HepG2 (cell line): ENCODE measurements around the gene NCS1. TPM values are rescaled to one million over a fixed set of nuclear protein-coding genes. Genes with fewer than 3 reads are reported as not detected.

Source experiments
- ATAC-seq: fragments of 200-7000 bp; cut with Tn5 transposase; 3 replicates; pipeline ENCODE4 v1.9.1; 2020; ENCODE audit warnings: mild to moderate bottlenecking, moderate library complexity
- BruUV-seq: library from RNA; stranded (reverse); fragments of 400-500 nt; replicated peaks from 2 replicates; lab custom pipeline; 2021; lab: Mats Ljungman, UMichigan
- CTCF ChIA-PET: fragments of 300-600 bp; formaldehyde crosslinking; extraction: SDS; loops from one replicate; lab custom pipeline; 2021; ENCODE audit warnings: low total read pairs, inconsistent platforms, low intra/inter-chr PET ratio; lab: Yijun Ruan, JAX
- POLR2A ChIA-PET: fragments of 350-600 bp; sonication (Branson Sonifier 250); formaldehyde crosslinking; loops from one replicate; lab custom pipeline; 2020; ENCODE audit warnings: antibody characterized with exemption, inconsistent platforms; lab: Yijun Ruan, JAX
- DNase-seq: peaks from one replicate; pipeline ENCODE4 v3.0.0-alpha.2; 2015; ENCODE audit warnings: low spot score
- FAIRE-seq: peaks from 3 replicates; lab custom pipeline; 2011; peaks lifted over from hg19 to GRCh38; lab: Jason Lieb, UNC
- H2AFZ ChIP-seq: one replicate; pipeline ENCODE4 v1.6.1; 2011; ENCODE audit warnings: low read length, inconsistent platforms
- H3K27ac ChIP-seq: fragments of 300-600 bp; 3 replicates; pipeline ENCODE4 v1.8.0; 2011; ENCODE audit warnings: mixed run types, mild to moderate bottlenecking, mixed read lengths, low read length, inconsistent platforms; ENCODE audit not compliant: insufficient read depth; ENCODE audit errors: extremely low read length
- H3K27me3 ChIP-seq, 2 experiments: fragments of 200-600 bp in 1 of 2; 2 replicates in 1 of 2; 3 replicates in 1 of 2; pipeline versions ENCODE4 v1.6.0 to v1.8.0; 2011; ENCODE audit warnings: low read length in 2 of 2, mild to moderate bottlenecking in 2 of 2, moderate library complexity in 2 of 2, inconsistent platforms in 1 of 2; ENCODE audit not compliant: insufficient read depth in 2 of 2, control insufficient read depth in 1 of 2
- H3K36me3 ChIP-seq, 2 experiments: fragments of 200-600 bp in 1 of 2; replicated peaks in 1 of 2; 2 replicates in 1 of 2; 3 replicates in 1 of 2; pipeline versions ENCODE4 v1.5.1 to v1.8.0; 2011; ENCODE audit warnings: low read length in 2 of 2, inconsistent platforms in 1 of 2; ENCODE audit not compliant: insufficient read depth in 2 of 2, control insufficient read depth in 1 of 2
- H3K4me1 ChIP-seq: 2 replicates; pipeline ENCODE4 v1.5.1; 2012; ENCODE audit warnings: low read length, inconsistent platforms; ENCODE audit not compliant: insufficient read depth
- H3K4me2 ChIP-seq: 2 replicates; pipeline ENCODE4 v1.6.0; 2011; ENCODE audit warnings: low read depth, low read length, inconsistent platforms
- H3K4me3 ChIP-seq, 3 experiments: fragments of 200-600 bp in 1 of 3; sonication (generic), shearing (Covaris generic) in 1 of 3; replicated peaks in 1 of 3; 2 replicates each; pipeline ENCODE4 v1.5.1; 2011 to 2016; ENCODE audit warnings: low read length in 3 of 3, inconsistent platforms in 2 of 3, low read depth in 2 of 3, mild to moderate bottlenecking in 2 of 3, control low read depth in 1 of 3, mixed read lengths in 1 of 3; ENCODE audit not compliant: insufficient read depth in 1 of 3
- H3K79me2 ChIP-seq: one replicate; pipeline ENCODE4 v1.6.1; 2011; ENCODE audit warnings: low read length, inconsistent platforms; ENCODE audit not compliant: insufficient read depth
- H3K9ac ChIP-seq: 2 replicates; pipeline ENCODE4 v1.6.0; 2011; ENCODE audit warnings: mild to moderate bottlenecking, low read depth, low read length, inconsistent platforms; ENCODE audit not compliant: insufficient read depth
- H3K9me3 ChIP-seq: 2 replicates; pipeline ENCODE4 v1.5.1; 2012; ENCODE audit warnings: mild to moderate bottlenecking, low read length
- H4K20me1 ChIP-seq: 2 replicates; pipeline ENCODE4 v1.6.0; 2011; ENCODE audit warnings: inconsistent platforms, mild to moderate bottlenecking, low read length, moderate library complexity; ENCODE audit not compliant: insufficient read depth
- ATF6 ChIP-seq: sonication (generic); formaldehyde crosslinking; conservative IDR thresholded peaks from 2 replicates; pipeline ENCODE4 v1.4.0; 2020; ENCODE audit warnings: missing genetic modification reagents
- DDIT3 ChIP-seq: sonication (generic); formaldehyde crosslinking; IDR thresholded peaks from 2 replicates; pipeline ENCODE4 v1.4.0; 2020; ENCODE audit warnings: mild to moderate bottlenecking, missing genetic modification reagents
- GTF3A ChIP-seq: sonication (generic); formaldehyde crosslinking; conservative IDR thresholded peaks from 2 replicates; pipeline ENCODE4 v1.4.0; 2020; ENCODE audit warnings: mild to moderate bottlenecking, missing genetic modification reagents
- KAT8 ChIP-seq: IDR thresholded peaks from 2 replicates; pipeline ENCODE4 v1.6.1; 2016; ENCODE audit warnings: missing genetic modification reagents, missing compliant biosample characterization
- MIER2 ChIP-seq: IDR thresholded peaks from 2 replicates; pipeline ENCODE4 v1.6.1; 2016; ENCODE audit warnings: missing biosample characterization, missing genetic modification reagents
- NFYC ChIP-seq: IDR thresholded peaks from 2 replicates; pipeline ENCODE4 v1.6.1; 2016; ENCODE audit warnings: missing genetic modification reagents, missing compliant biosample characterization
- PRPF4 ChIP-seq: fragments of 200-400 bp; formaldehyde crosslinking; IDR thresholded peaks from 2 replicates; pipeline ENCODE4 v1.6.1; 2016; ENCODE audit warnings: low read length, low read depth; ENCODE audit not compliant: poor library complexity, severe bottlenecking
- RFX5 ChIP-seq: IDR thresholded peaks from 2 replicates; pipeline ENCODE4 v1.6.1; 2011; ENCODE audit warnings: low read depth, low read length, improper control_type of control experiment
- SCMH1 ChIP-seq: sonication (generic); formaldehyde crosslinking; IDR thresholded peaks from 2 replicates; pipeline ENCODE4 v1.9.0; 2021; ENCODE audit warnings: missing genetic modification reagents, mild to moderate bottlenecking, borderline replicate concordance
- ZNF143 ChIP-seq: sonication (generic); formaldehyde crosslinking; IDR thresholded peaks from 2 replicates; pipeline ENCODE4 v1.4.0; 2020; ENCODE audit warnings: missing genetic modification reagents
- ZNF740 ChIP-seq: sonication (generic); formaldehyde crosslinking; IDR thresholded peaks from 2 replicates; pipeline ENCODE4 v1.4.0; 2020; ENCODE audit warnings: missing genetic modification reagents
- WGBS: methylation state at CpG from one replicate; pipeline ENCODE4 v1.1.6; 2017; ENCODE audit warnings: low lambda C conversion rate; 5-methylcytosine and 5-hydroxymethylcytosine counted together
- in situ Hi-C: cut with HindIII; loops from 2 replicates; pipeline ENCODE4 v1.10.0; 2017; ENCODE audit warnings: low pct_unique_long_range_greater_than_20kb; ENCODE audit not compliant: extremely low pct_ligation_motif_present
- intact Hi-C: fragments of 100-400 bp; cut with micrococcal nuclease; formaldehyde crosslinking; loops from one replicate; pipeline ENCODE4 v1.10.0; 2022; ENCODE audit not compliant: unreplicated experiment
- polyA plus RNA-seq, 8 experiments: library from polyadenylated mRNA; depleted of rRNA in 3 of 8; stranded (reverse) in 7 of 8; unstranded in 1 of 8; fragments of >200 nt; fragmentation: Illumina TruSeq in 4 of 8; extraction: Trizol in 4 of 8; gene quantifications; 2 replicates each; pipeline versions ENCODE4 v1.2.1 to v1.2.3, GENCODE V29; 2011 to 2016; ENCODE audit warnings: low read depth in 4 of 8, missing spikeins in 1 of 8, mixed read lengths in 1 of 8; ENCODE audit not compliant: insufficient read depth in 1 of 8
- total RNA-seq, 5 experiments: library from RNA; depleted of rRNA; stranded (reverse); fragments of >200 nt; fragmentation: Illumina TruSeq; extraction: Trizol; gene quantifications; 2 replicates each; pipeline ENCODE4 v1.2.3, GENCODE V29; 2016; ENCODE audit warnings: low read depth in 1 of 5

Gene NCS1
- total and polyA plus RNA-seq, 2 of the 13 experiments (the other 11 are each of a cell fraction or from before 2014, with no cell fraction given): 4.7 to 6.1 TPM

GRCh38 chr9:130260816-130261765, 88.9 kb downstream of the NCS1 start:
- ATAC-seq: no peak
- Histone ChIP-seq H3K9ac (no peak overlapping the region), H2AFZ (no peak overlapping the region), H3K79me2 (no peaks in the 10 kb centered on the region), H3K36me3 (no peaks in the 10 kb centered on the region), H3K27me3 (peaks cover 6 to 41% of the 10 kb centered on the region in 2 experiments; a peak in 4 of 5 replicates), H3K9me3 (no peaks in the 10 kb centered on the region), H4K20me1 (no peaks in the 10 kb centered on the region), H3K4me2 (no peak overlapping the region), H3K4me3 (no peak overlapping the region), H3K4me1 (peaks cover 48% of the 10 kb centered on the region), H3K27ac (no peak overlapping the region)
- TF ChIP-seq ZNF740 (CRISPR knock-in tag): no peak
- no peak for TF ChIP-seq RFX5
- TF ChIP-seq NFYC (CRISPR knock-in tag): no peak
- TF ChIP-seq ATF6 (CRISPR knock-in tag): no peak
- TF ChIP-seq DDIT3 (CRISPR knock-in tag): no peak
- no peak for TF ChIP-seq ZNF143 (CRISPR knock-in tag)
- no peak for TF ChIP-seq KAT8 (CRISPR knock-in tag)
- no peak for TF ChIP-seq MIER2 (CRISPR knock-in tag)
- no peak for TF ChIP-seq GTF3A (CRISPR knock-in tag)
- TF ChIP-seq SCMH1 (CRISPR knock-in tag): no peak
- TF ChIP-seq PRPF4: no peak
- POLR2A ChIA-PET: no interaction called here
- no peak for FAIRE-seq
- in situ Hi-C loops (no loop called here), intact Hi-C loops (no loop called here)
- BruUV-seq: no TSS peak
- DNase-seq: no peak
- CTCF ChIA-PET: no interaction called here
- 50% methylated on average over 15 of the region's 16 CpGs for whole genome bisulfite sequencing
